GM21576 (cell line): ENCODE measurements around the gene HNRNPUL2.
"Not testable (repeated sequence)": the region's sequence is repeated elsewhere in the genome, so short reads cannot be mapped to it uniquely, and the experiment has no call there.

ENCODE experiments used
- ATAC-seq: cut with Tn5 transposase; IDR thresholded peaks from one replicate; pipeline ENCODE4 v1.9.1; 2021; ENCODE audit warnings: mild to moderate bottlenecking, moderate library complexity; ENCODE audit not compliant: unreplicated experiment

The HNRNPUL2 gene

DNA sequence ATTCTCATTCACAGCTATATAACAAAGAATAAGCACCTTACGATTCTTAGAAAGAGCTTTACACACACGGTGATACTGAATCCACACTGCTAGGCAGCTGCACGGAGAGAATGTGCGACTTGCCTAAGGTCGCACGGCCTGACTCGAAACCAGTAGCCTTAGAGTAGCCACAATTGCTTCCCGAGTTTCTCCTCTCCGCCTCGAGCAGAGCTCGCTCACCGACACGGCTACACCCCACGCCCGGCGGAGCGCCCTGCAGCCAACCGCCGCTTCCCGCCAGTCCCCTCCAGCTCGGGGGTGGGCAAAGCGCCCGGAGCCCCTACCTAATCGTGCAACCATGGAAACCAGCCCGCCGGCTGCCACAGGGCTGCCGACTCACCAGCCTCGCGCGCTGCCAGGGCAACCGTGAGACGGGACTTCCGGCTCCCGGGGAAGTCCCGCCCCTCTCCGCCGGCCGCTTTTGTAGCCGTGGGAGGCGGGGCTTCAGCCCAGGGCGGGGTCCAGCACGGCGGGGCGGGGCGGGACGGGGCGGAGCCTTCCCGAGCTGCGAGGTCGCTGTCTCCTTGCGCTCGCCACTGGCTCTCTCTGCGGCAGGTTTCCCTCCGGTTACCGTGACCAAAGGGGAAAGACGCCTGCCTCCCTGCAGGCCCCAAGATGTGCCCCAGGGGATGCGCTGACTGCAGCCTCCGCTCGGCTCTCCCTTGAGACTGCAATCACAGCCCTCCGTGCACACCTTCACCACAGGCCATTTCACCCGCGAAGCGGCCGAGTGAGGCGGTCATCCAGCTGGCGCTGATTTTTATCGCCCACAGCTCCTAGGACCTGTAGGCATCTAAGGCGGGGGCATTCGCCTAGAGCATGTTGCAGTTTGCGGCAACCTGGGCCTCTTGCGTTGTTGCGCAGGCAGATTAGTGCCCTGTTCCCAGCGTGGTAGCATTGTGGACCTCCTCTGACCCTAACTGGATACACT, 21.1 kb downstream of the HNRNPUL2 start:
- ATAC-seq, result peak; percentile 47

DNA sequence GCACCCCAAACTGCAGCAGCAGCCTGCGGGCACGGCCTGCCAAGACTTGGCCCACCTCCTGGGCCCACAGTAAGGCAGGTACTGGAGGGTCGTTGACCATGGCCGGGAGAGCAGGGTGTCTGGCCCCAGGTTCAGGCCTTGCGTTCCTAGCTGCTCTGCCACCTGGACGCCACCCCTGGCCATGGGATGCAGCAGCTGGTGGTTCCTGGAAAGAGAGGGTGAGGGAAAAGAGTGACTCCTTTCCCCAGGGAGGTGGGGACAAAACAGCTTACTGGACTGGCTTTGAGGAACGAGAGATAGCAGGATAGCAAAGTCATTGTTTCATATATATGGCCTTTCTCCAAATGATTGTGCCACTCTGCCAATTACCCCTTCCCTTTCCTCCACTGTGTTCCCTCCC, 21.8 kb downstream of the HNRNPUL2 start:
- ATAC-seq, result no peak

- ATAC-seq, result not testable (repeated sequence)
Measured at GRCh38 chr11:62703921-62704320, 23.3 kb downstream of the HNRNPUL2 start.

GRCh38 chr11:62702246-62702645, 25.0 kb downstream of the HNRNPUL2 start:
- ATAC-seq, result no peak

GRCh38 chr11:62694455-62695167, 32.6 kb downstream of the HNRNPUL2 start:
- no peak for ATAC-seq

GRCh38 chr11:62693624-62694023, 33.6 kb downstream of the HNRNPUL2 start:
- ATAC-seq, result not testable (repeated sequence)

DNA sequence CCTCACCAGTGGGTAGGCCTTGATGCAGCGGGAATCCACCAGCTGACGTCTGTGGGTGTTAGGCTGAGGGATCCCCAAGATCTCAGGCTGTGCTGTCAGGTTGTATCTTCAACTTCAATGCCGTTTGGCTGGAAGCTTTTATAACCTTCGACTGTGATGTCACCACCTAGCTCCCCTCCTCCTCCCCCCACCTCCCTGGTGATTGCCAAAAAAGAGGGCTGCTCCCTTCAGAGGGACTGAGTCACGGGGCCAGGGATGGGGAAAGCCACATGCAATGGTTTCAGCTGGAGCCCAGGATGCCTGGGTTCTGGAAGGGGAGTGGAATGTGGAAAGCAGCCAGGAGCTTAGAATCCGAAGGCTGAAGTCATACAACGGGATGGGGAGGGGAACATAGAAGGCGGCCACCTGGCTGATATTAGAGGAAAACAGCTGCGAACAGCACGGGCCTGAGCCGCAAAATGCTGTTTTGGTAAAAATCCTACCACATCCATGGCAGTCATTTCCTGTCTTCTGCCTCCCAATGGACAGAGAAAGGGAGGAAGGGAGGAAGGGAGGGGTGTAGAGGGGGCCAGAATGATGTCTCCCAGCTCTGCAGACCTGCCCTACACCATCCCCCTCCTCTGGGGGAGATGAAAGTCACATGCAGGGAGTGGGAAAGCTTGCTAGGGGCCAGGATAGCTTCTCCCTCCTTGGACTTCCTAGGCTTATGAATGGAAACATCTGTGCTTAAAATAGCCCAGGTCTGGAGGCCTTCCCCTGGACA, 37.7 kb downstream of the HNRNPUL2 start, which contains the start of gene LRRN4CL:
LRRN4CL (minus strand) TSS at position 110 of the 763 bp plus-strand sequence. CDS start 1,022 bp downstream, outside the sequence.
- ATAC-seq, result no peak

DNA sequence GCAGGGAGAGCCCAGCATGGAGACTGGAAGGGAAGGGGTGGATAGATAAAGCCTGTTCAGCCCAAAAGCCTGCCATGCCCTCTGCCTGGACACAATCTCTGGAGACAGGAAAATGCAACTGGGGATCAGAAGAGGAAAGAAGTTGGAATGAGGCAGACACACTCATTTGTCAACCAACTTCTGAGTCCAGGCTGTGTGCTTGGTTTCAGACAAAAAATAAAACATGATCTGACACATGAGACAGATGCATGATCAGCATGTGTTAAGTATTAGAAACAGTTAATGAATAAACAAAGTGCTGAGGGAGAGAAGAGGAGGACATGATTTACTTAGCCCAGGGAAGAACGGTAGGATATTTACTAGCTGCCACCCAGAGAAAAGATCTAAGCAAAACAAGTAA, 38.8 kb downstream of the HNRNPUL2 start:
- no peak for ATAC-seq

- ATAC-seq, result no peak
Measured at GRCh38 chr11:62687508-62688396, 39.5 kb downstream of the HNRNPUL2 start.

DNA sequence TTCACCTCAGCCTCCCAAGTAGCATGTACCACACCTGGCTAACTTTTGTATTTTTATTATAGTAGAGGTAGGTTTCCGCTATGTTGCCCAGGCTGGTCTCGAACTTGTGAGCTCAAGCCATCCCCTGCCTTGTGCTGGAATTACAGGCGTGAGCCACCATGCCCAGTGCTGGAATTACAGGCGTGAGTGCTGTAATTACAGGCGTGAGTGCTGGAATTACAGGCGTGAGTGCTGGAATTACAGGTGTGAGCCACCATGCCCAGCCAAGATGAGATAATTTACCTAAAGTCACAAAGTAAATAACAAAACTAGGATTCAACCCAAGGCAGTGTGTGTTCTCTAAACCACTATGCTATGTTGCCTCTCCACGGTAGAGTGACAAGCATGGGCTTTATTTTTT, 44.7 kb downstream of the HNRNPUL2 start:
- no peak for ATAC-seq

GRCh38 chr11:62680825-62681240, 46.4 kb downstream of the HNRNPUL2 start:
- ATAC-seq, result no peak

DNA sequence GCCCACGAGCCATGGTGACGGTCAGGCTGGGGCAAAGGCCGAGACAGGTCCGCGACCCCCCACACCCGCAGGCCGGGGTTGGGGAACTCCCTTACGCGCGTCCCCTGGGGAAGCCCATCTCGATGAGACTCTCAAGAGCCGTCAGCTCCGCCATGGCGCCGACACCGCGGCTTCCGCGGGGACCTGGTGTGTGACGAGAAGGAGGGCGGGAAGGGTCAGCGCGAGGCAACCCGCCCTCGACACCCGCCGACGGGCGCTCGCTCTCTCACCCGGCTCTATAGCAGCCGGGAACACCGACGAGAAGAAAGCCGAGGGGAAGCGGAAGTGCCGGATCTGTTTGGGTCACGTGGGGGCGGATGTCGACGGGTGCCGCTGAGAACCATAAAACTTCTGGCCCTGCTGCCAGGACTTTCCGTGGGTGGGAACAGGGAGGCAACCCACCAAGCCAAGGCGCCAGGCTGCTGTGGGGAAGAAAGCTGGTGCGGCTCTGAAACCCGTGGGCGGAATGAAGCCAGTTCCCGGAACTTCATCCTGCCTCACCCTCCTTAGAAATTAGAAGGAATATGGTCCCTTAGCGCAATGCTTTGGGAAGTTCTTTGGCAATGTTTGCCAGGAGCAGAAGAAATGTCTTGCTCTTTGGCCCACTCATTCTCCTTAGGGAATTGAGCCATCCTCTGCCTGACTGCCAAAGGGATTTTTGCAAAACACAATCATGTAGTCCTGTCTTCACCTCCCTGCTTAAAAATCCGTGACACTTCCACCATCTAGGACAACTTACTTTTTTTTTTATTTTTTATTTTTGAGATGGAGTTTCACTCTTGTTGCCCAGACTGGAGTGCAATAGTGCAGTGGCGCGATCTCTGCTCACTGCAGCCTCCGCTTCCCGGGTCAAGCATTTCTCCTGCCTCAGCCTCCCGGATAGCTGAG, 48.2 kb downstream of the HNRNPUL2 start, which contains the start of gene UBXN1:
UBXN1 (minus strand) TSS at position 304 of the 927 bp plus-strand sequence; CDS start at position 154, 150 bp downstream.
- peak; percentile 64 for ATAC-seq

DNA sequence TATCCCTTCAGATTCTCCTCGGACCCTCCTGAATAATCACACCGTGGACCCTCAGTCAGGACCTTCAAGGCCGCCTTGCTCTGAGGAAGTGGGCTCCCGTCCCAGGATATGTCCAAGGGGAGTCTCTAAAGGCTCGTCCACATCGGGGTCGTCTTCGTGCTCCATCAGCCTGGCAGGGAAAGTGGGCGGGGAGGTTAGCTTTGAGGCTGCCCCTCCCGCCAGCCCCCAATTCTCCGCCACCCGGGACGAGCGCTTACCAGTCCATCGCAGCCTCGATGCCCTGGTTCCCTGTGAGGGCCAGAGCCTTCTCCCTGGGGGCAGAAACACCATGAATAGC, 48.9 kb downstream of the HNRNPUL2 start:
- ATAC-seq, result peak; percentile 8

- no peak for ATAC-seq
Measured at GRCh38 chr11:62677714-62678113, 49.5 kb downstream of the HNRNPUL2 start.

GRCh38 chr11:62677156-62677555, 50.1 kb downstream of the HNRNPUL2 start:
- ATAC-seq, result no peak

DNA sequence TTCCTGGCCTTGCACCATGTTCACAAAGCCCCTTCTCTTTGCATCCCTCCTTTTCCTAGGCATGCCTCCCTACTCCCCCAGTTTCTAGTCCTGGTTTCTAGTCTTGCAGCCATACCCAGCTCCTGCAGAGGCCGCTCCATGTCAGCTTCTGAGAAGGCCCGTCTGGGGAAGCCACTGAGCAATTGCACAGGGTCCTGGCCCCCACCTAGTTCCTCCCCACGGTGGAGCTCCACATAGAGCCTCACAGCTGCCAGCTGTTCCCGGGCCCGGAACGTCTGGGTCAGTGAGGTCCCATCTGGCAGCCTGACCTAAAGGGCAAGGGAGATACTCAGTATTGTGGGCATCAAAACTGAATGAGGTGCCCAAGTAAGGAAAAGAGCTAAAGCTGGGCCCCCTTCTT, 50.6 kb downstream of the HNRNPUL2 start:
- no peak for ATAC-seq

DNA sequence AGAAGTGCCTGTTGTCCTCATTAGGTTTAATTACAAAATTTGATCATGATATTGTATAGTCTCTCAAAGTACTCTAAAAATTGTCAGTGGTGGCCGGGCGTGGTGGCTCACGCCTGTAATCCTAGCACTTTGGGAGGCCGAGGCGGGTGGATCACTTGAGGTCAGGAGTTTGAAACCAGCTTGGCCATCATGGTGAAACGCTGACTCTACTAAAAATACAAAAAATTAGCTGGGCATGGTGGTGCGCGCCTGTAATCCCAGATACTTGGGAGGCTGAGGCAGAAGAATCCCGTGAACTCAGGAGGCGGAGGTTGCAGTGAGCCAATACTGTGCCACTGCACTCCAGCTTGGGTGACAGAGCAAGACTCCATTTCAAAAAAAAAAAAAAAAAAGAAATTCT, 51.8 kb downstream of the HNRNPUL2 start:
- not testable (repeated sequence) for ATAC-seq

DNA sequence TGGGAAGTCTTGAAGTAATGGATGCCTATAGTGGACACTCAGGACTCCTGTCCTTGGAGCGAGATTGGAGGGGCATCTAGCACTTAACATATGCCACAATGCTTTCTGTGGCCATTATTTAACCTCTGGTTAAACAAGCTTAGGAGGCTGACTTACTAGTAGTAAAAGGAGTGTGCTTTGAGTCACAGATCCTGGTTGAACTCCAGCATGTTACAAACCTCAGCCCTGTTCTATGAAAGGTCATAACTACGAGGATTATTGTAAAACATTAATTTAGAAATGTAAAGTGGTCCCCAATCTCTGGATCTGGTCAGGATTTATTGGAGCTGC, 54.1 kb downstream of the HNRNPUL2 start:
- ATAC-seq, result no peak
